NOMO-1 treated with DMSO at 0.1 percent for 48 hours (cell line): ENCODE measurements around the gene SNF8.

ENCODE experiments used
- DNase-seq: peaks from one replicate; lab custom pipeline; 2025; ENCODE audit not compliant: unreplicated experiment; lab: John Stamatoyannopoulos, UW

The SNF8 gene

DNA sequence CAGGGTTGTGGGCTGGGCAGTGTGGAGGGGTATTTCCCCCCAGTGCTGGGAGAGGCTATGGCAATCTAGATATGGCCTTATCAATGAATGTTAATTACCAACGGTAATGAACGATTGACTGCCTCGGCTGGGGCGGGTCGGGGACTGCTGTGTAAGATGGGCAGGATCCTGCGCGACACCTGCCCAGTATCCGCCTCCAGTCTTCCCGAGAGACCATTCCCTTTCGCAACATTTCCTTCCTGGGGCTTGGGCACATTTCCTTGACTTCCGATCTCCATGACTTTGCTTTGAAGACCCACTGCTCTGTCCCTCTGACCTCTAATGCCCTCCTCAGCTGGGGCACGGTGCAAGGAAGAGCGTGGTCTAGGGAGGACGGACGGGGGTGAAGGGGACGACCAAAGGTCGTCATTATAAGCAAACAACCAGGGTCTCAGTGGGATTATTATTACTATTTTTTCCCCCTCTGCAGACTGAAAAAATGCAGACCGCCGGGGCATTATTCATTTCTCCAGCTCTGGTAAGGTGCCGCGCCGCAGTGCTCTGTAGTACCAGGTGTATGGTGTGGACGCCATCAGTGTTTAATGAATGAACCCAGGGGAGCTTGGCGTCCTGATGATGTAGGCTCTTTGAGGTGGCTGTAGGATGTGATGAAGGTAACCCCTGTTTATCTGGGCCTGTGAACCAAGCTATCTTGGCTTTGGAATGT, 51.5 kb downstream of the SNF8 start:
- DNase-seq = no peak

DNA sequence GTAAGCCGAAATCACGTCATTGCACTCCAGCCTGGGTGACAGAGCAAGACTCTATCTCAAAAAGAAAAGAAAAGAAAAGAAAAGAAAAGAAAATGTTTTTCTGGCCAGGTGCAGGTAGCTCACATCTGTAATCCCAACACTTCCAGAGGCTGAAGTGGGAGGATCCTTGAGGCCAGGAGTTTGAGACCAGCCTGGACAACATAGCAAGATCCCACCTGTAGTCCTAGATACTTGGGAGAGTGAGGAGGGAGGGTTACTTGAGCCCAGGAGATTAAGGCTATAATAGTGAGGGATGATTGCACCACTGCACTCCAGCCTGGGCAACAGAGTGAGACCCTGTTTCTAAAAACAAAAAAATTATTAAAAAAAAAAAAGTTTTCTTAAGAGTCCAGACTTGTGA, 54.6 kb downstream of the SNF8 start:
- no peak for DNase-seq

DNA sequence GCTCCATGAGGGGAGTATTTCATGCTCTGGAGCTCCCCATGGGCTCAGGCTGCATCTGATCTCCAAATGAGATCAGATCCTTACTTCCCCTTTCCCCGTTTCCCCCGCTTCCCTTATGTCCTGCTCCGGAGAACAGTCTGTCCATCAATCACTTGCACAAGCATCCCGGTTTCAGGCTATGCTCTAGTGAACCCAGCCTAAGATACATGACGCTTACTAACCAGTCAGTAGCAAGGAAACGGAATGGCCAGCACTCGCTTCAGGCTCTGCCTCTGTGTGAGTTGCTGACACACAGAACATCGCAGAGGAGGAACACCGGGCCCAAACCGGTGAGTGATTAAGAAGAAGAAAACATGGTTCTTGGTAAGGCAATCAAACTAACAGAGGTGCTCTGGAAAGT, 61.5 kb downstream of the SNF8 start:
- DNase-seq = no peak

DNA sequence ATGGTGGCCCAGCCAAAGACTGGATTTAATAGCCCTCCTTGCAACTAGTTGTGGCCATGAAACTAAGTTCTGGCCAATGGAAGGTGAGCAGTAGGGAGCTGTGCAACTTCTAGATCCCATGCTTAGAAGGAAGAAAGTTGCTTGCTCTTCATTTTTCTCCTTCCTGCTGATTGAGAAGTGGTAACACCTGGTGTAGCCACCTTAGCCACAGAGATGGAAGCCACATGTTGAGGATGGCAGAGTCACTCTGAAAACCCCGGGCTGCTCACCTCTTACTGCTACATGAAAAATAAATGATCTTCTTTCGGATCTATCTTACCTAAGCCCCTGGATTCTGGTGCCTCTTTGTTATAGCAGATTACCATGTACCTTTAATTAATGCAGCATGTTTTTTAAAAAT, 62.4 kb downstream of the SNF8 start:
- no peak for DNase-seq
